ENCODE data around the gene PKDCC. TPM values are rescaled to one million over a fixed set of nuclear protein-coding genes. Genes with fewer than 3 reads are reported as not detected.

The PKDCC gene
- under 1 TPM in 1 of 3 donors, not detected in 2; 0.50 TPM for total RNA-seq
- total RNA-seq (2013): 3.2 TPM

GRCh38 chr2:42047488-42048298 lies at the start of gene PKDCC:
Gene PKDCC, plus strand, starts transcription at chr2:42048021. Its CDS starts 179 bp downstream, at chr2:42048200.
- H3K4me1 Mint-ChIP-seq: peaks cover 0 to 5% of the 10 kb centered on the region in 2 donors
- no peak for TF ChIP-seq CTCF (IDR thresholded peaks at IDR 0.05)
- 1% methylated on average over 94 of the region's 111 CpGs for WGBS (ENCODE audit: insufficient coverage)
- H3K4me3 Mint-ChIP-seq: peak within 1 kb of the TSS; percentile 77
- intact Hi-C loops (cut with micrococcal nuclease): no loop called here
- peak; percentile 61 to 79 (median 76) for ATAC-seq
- H3K9me3 Mint-ChIP-seq: no peaks in the 10 kb centered on the region
- Histone ChIP-seq H3K27me3 (ENCODE audit: control insufficient read depth, insufficient read depth, low read length) (peaks cover 23% of the 10 kb centered on the region), H3K27ac (ENCODE audit: low read length) (no peak within 1 kb of the TSS), H3K36me3 (ENCODE audit: control insufficient read depth, insufficient read depth, low read length) (no peaks in the 10 kb centered on the region), H3K9me3 (ENCODE audit: control insufficient read depth, insufficient read depth, low read length) (no peaks in the 10 kb centered on the region), H3K4me3 (ENCODE audit: low read length) (peak within 1 kb of the TSS; percentile 35), H3K4me1 (ENCODE audit: control insufficient read depth, insufficient read depth, low read length) (peaks cover 14% of the 10 kb centered on the region)
- H3K27me3 Mint-ChIP-seq (ENCODE audit: low read depth in 2 of 2): peaks cover 34 to 43% of the 10 kb centered on the region in 2 donors
- peak; percentile 23 to 45 for DNase-seq
- H3K36me3 Mint-ChIP-seq: no peaks in the 10 kb centered on the region
- H3K27ac Mint-ChIP-seq: no peak within 1 kb of the TSS

GRCh38 chr2:41998186-41999127 lies 49.4 kb upstream of the PKDCC start:
- Mint-ChIP-seq H3K27ac (no peak overlapping the region), H3K4me1 (no peaks in the 10 kb centered on the region), H3K27me3 (ENCODE audit: low read depth in 2 of 2) (peaks cover 9 to 10% of the 10 kb centered on the region in 2 donors), H3K9me3 (no peaks in the 10 kb centered on the region), H3K36me3 (no peaks in the 10 kb centered on the region), H3K4me3 (no peak overlapping the region)
- no peaks in the 10 kb centered on the region for H3K27me3 ChIP-seq (ENCODE audit: control insufficient read depth, insufficient read depth, low read length)
- no peak overlapping the region for H3K27ac ChIP-seq (ENCODE audit: low read length)
- intact Hi-C loops (cut with micrococcal nuclease): no loop called here
- no peak for TF ChIP-seq CTCF (IDR thresholded peaks at IDR 0.05)
- WGBS (ENCODE audit: insufficient coverage): 81% methylated on average over 15 of the region's 15 CpGs
- peaks cover 3% of the 10 kb centered on the region for H3K9me3 ChIP-seq (ENCODE audit: control insufficient read depth, insufficient read depth, low read length)
- H3K36me3 ChIP-seq (ENCODE audit: control insufficient read depth, insufficient read depth, low read length): no peaks in the 10 kb centered on the region
- DNase-seq (no peak), ATAC-seq (no peak)
- H3K4me3 ChIP-seq (ENCODE audit: low read length): no peak overlapping the region
- no peaks in the 10 kb centered on the region for H3K4me1 ChIP-seq (ENCODE audit: control insufficient read depth, insufficient read depth, low read length)

GRCh38 chr2:41999128-41999480 lies 48.7 kb upstream of the PKDCC start:
- H3K4me1 ChIP-seq (ENCODE audit: control insufficient read depth, insufficient read depth, low read length): no peaks in the 10 kb centered on the region
- Mint-ChIP-seq H3K9me3 (peaks cover 2% of the 10 kb centered on the region in 2 donors), H3K36me3 (peaks cover 4% of the 10 kb centered on the region), H3K4me3 (no peak overlapping the region), H3K27ac (no peak overlapping the region), H3K27me3 (ENCODE audit: low read depth in 2 of 2) (peaks cover 9 to 10% of the 10 kb centered on the region in 2 donors), H3K4me1 (no peaks in the 10 kb centered on the region)
- intact Hi-C loops (cut with micrococcal nuclease): no loop called here
- no peak overlapping the region for H3K27ac ChIP-seq (ENCODE audit: low read length)
- DNase-seq: no peak
- no peaks in the 10 kb centered on the region for H3K27me3 ChIP-seq (ENCODE audit: control insufficient read depth, insufficient read depth, low read length)
- ATAC-seq: no peak
- peaks cover 9% of the 10 kb centered on the region for H3K9me3 ChIP-seq (ENCODE audit: control insufficient read depth, insufficient read depth, low read length)
- H3K36me3 ChIP-seq (ENCODE audit: control insufficient read depth, insufficient read depth, low read length): no peaks in the 10 kb centered on the region
- WGBS (ENCODE audit: insufficient coverage): 89% methylated on average over 1 of the region's 1 CpG
- TF ChIP-seq CTCF (IDR thresholded peaks at IDR 0.05): no peak
- no peak overlapping the region for H3K4me3 ChIP-seq (ENCODE audit: low read length)
